Tibial nerve (tissue), 3 donors: ENCODE data around the gene DDX1.

Experiments used
- POLR2A ChIP-seq, 2 donors: fragments of 450-650 bp; IDR thresholded peaks; one replicate each; pipeline ENCODE4 v1.6.1; 2017; ENCODE audit warnings: antibody characterized with exemption in 2 of 2, mild to moderate bottlenecking in 2 of 2, moderate library complexity in 2 of 2
- TF ChIP-seq, protein P1 (sequence below), 5 experiments: fragments of 200-600 bp in 3 of 5; fragments of 450-650 bp in 2 of 5; sonication (generic) in 3 of 5; IDR thresholded peaks; one replicate each; pipeline ENCODE4 v1.5.1; 2016 to 2019; ENCODE audit warnings: antibody characterized with exemption in 5 of 5, mild to moderate bottlenecking in 3 of 5, moderate library complexity in 2 of 5

DNA sequence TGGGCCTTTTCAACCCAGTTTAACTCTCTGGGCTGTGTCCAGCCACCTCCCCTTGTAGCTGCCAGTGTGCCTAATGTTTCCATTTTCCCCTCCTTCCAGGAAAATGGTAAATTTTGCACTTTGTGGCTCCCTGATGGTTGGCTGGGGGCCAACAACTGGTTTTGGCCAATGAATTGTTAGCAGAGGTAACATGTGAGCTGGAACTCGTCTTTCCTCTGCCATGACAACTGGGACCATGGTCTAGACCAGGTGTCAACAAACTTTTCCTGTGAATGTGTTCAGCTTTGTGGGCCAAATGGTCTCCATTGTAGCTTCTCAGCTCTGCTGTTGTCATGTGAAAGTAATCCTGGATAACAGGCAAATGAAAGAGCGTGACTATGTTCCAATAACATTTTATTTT is 87.2 kb downstream of the DDX1 start:
- TF ChIP-seq, protein P1, sequence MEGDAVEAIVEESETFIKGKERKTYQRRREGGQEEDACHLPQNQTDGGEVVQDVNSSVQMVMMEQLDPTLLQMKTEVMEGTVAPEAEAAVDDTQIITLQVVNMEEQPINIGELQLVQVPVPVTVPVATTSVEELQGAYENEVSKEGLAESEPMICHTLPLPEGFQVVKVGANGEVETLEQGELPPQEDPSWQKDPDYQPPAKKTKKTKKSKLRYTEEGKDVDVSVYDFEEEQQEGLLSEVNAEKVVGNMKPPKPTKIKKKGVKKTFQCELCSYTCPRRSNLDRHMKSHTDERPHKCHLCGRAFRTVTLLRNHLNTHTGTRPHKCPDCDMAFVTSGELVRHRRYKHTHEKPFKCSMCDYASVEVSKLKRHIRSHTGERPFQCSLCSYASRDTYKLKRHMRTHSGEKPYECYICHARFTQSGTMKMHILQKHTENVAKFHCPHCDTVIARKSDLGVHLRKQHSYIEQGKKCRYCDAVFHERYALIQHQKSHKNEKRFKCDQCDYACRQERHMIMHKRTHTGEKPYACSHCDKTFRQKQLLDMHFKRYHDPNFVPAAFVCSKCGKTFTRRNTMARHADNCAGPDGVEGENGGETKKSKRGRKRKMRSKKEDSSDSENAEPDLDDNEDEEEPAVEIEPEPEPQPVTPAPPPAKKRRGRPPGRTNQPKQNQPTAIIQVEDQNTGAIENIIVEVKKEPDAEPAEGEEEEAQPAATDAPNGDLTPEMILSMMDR (IDR thresholded peaks at IDR 0.05): no peak
- TF ChIP-seq POLR2A (IDR thresholded peaks at IDR 0.05): no peak
